GM12874 (cell line): ENCODE results near the gene OS9.

Source experiments
- TF ChIP-seq, protein P1 (sequence below): IDR thresholded peaks from 2 replicates; pipeline ENCODE4 v1.5.1; 2011; ENCODE audit warnings: low read depth, mild to moderate bottlenecking, control low read depth, low read length, moderate library complexity; ENCODE audit not compliant: insufficient read depth

Gene OS9

GRCh38 chr12:57758552-57759359, 64.8 kb downstream of the OS9 start:
- TF ChIP-seq, protein P1, sequence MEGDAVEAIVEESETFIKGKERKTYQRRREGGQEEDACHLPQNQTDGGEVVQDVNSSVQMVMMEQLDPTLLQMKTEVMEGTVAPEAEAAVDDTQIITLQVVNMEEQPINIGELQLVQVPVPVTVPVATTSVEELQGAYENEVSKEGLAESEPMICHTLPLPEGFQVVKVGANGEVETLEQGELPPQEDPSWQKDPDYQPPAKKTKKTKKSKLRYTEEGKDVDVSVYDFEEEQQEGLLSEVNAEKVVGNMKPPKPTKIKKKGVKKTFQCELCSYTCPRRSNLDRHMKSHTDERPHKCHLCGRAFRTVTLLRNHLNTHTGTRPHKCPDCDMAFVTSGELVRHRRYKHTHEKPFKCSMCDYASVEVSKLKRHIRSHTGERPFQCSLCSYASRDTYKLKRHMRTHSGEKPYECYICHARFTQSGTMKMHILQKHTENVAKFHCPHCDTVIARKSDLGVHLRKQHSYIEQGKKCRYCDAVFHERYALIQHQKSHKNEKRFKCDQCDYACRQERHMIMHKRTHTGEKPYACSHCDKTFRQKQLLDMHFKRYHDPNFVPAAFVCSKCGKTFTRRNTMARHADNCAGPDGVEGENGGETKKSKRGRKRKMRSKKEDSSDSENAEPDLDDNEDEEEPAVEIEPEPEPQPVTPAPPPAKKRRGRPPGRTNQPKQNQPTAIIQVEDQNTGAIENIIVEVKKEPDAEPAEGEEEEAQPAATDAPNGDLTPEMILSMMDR, result no peak

DNA sequence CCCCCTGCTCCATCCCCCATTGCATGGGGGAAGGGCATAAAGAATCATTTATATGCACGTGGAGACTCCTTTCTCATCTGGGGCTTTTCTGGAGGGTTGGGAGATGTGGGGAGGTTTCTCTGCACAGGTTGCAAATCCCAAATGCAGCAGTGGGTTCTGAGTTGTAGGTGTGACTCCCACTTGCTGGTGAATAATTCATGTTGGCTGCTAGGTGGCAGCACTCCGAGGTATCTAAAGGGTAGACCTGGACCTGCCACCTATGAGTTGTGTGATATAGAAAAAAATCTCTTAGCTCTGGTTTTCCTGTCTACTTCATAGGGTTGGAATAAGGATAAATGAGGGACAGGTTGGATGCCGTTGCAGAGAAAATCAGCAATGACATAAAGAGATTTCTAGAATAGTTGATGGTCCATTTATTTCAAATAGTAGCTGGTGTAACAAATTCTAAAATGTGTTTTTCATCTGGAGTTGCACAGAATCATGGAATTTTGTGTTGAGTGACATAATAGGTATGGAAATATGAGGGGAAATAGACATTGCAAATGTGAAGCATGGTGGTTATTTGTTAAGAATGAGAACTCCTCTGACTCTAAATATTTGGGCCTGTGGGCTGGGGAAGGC, 65.5 kb downstream of the OS9 start:
- TF ChIP-seq, protein P1, result peak; percentile 55

- TF ChIP-seq, protein P1, result no peak
Measured at GRCh38 chr12:57760347-57760982, 66.5 kb downstream of the OS9 start.

DNA sequence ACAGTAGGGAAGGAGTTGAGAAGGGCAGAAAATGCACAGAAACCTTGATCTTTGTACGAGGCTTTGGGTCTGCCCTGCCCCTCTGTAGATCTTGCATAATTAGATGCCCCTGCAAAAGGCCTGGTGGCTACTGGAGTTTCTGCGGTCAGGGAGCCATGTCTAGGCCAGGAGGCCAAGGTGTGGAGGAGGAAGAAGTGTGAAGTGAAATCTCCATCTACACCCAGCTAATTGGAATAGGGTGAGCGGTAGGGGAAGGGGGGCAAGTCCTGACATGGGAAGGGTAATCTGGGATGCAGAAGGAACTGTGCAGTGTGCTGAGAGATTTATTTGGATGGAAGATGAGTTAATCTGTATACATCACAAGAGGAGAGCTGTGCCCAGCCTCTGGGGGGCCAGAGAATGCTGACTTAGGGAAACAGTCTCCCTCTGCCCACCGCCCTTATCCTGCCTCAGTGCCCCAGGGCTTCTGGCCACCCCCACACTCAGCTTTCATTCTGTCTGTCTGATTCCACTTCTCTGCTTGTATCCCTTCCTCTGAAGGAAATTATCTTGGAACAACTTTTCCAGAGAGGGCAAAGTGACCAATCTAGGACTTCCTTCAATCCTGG, 67.6 kb downstream of the OS9 start:
- TF ChIP-seq, protein P1, result no peak

DNA sequence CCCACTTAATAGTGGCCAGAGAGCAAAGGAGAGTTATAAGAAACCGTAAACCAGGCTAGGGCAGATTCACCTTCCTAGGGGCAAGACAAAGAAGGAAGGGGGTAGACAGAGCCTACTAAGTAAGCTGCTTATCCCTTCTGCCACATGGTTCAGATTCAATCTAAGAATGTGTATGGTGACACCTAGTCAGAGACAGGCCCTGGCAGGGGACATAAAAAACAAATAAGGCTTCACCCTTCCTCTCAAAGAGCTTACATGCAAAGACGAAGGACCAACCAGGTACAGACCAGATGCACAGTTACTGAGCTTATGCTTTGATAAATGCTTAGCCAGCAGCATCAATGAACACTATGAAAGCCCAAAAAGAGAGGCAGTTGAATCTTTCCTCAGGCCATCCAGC, 68.5 kb downstream of the OS9 start:
- TF ChIP-seq, protein P1, result no peak

GRCh38 chr12:57763881-57764661, 70.1 kb downstream of the OS9 start:
- TF ChIP-seq, protein P1, result no peak
